Activated CD4-positive, alpha-beta memory T cell treated with anti-CD3 and anti-CD28 coated beads, Interleukin-2, amount 10 ng/mL, durations not matched to agents 7 days and 5 days (primary cell): Measurements from ENCODE around the gene LRRC72. TPM values are rescaled to one million over a fixed set of nuclear protein-coding genes. Genes with fewer than 3 reads are reported as not detected.
"Not testable (repeated sequence)": the region's sequence is repeated elsewhere in the genome, so short reads cannot be mapped to it uniquely, and the experiment has no call there.

Source experiments
- CTCF ChIA-PET: fragments of 350-600 bp; sonication (Branson Sonifier 250); formaldehyde crosslinking; loops from one replicate; lab custom pipeline; 2021; ENCODE audit warnings: antibody characterized with exemption, inconsistent platforms; lab: Charles Lee
- POLR2A ChIA-PET: fragments of 350-600 bp; sonication (Branson Sonifier 250); formaldehyde crosslinking; loops from one replicate; lab custom pipeline; 2021; ENCODE audit warnings: antibody characterized with exemption; lab: Charles Lee
- DNase-seq: peaks from one replicate; pipeline ENCODE4 v3.0.0-alpha.2; 2020
- H3K27ac Mint-ChIP-seq: one replicate; pipeline ENCODE4 v1.8.0; 2021; ENCODE audit warnings: mild to moderate bottlenecking, mixed read lengths
- H3K27me3 Mint-ChIP-seq: one replicate; pipeline ENCODE4 v1.8.0; 2021; ENCODE audit warnings: mixed read lengths
- H3K36me3 Mint-ChIP-seq: one replicate; pipeline ENCODE4 v1.8.0; 2021; ENCODE audit warnings: low read depth, mixed read lengths
- H3K4me1 Mint-ChIP-seq: one replicate; pipeline ENCODE4 v1.8.0; 2021; ENCODE audit warnings: mixed read lengths
- H3K4me3 Mint-ChIP-seq: one replicate; pipeline ENCODE4 v1.8.0; 2021; ENCODE audit warnings: mild to moderate bottlenecking, mixed read lengths
- H3K9me3 Mint-ChIP-seq: one replicate; pipeline ENCODE4 v1.8.0; 2021; ENCODE audit warnings: mixed read lengths
- total RNA-seq, 2 experiments: library from RNA; stranded (reverse); gene quantifications; one replicate each; pipeline ENCODE4 v1.2.3, GENCODE V29; 2021

The LRRC72 gene
- total RNA-seq, 2 experiments from 2014 or later: not detected

DNA sequence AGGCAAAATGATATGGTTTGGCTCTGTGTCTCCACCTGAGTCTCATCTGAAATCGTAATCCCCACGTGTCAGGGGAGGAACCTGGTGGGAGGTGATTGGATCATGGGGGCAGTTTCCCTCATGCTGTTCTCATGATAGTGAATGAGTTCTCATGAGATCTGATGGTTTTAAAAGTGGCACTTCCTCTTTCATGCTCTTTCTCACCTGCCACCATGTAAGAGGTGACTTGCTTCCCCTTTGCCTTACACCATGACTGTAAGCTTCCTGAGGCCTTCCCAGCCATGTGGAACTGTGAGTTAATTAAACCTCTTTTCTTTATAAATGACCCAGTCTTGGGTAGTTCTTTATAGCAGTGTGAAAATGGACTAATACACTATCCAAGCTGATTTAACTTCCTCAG is 13.9 kb downstream of the LRRC72 start:
- DNase-seq, H3K27me3 Mint-ChIP-seq, H3K4me3 Mint-ChIP-seq, H3K27ac Mint-ChIP-seq, H3K4me1 Mint-ChIP-seq, H3K36me3 Mint-ChIP-seq, POLR2A ChIA-PET, H3K9me3 Mint-ChIP-seq: not testable (repeated sequence)
- CTCF ChIA-PET: interaction anchor here (1.3 kb wide), 1 partner anchor 24 kb away, joined by 4 read pairs; no protein-coding TSS in a partner anchor

DNA sequence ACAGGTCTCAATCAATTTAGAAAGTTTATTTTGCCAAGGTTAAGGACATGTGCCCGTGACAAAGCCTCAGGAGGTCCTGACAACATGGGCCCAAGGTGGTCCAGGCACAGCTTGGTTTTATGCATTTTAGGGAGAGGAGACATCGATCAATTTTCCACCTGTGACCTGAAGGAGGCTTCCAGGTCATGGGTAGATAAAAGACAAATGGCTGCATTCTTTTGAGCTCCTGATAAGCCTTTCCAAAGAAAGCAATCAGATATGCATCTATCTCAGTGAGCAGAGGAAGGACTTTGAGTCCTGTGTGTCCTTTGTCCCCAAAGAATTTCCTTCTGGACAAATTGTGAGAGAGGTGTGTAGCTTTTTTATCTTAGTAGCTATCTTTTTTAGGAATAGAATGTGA is 15.8 kb downstream of the LRRC72 start:
- ChIA-PET CTCF (interaction anchor here (0.9 to 1.4 kb wide), 2 partner anchors 11 to 110 kb away, joined by 3 to 4 read pairs; no protein-coding TSS in a partner anchor), POLR2A (no interaction called here)
- Mint-ChIP-seq H3K9me3 (no peaks in the 10 kb centered on the region), H3K36me3 (no peaks in the 10 kb centered on the region), H3K27ac (no peak overlapping the region), H3K4me3 (no peak overlapping the region), H3K27me3 (no peaks in the 10 kb centered on the region), H3K4me1 (no peaks in the 10 kb centered on the region)
- no peak for DNase-seq

DNA sequence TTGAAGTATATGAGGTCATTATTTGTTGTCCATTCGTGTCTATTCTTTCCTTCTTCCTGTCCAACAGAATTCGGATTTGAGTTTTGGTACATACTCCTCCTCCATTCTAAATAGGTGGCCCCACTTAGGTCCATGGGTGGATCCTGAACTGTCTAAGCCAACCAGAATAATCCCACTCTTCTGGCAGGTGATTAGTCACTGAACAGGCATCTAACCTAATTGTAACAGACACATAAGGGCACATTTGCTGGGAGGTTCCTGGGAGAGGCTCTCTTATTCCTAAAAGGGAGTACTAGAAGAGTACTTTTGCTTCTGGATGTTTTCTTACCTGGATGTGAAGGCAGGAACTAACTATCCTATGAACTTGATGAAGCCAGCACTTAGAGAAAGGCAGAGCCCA is 16.8 kb downstream of the LRRC72 start:
- Mint-ChIP-seq H3K27me3 (no peaks in the 10 kb centered on the region), H3K4me1 (no peaks in the 10 kb centered on the region), H3K9me3 (no peaks in the 10 kb centered on the region), H3K27ac (no peak overlapping the region), H3K36me3 (no peaks in the 10 kb centered on the region), H3K4me3 (no peak overlapping the region)
- ChIA-PET POLR2A (no interaction called here), CTCF (interaction anchor here (1.4 to 1.5 kb wide), 2 partner anchors 21 to 111 kb away, joined by 4 to 6 read pairs; no protein-coding TSS in a partner anchor)
- no peak for DNase-seq

DNA sequence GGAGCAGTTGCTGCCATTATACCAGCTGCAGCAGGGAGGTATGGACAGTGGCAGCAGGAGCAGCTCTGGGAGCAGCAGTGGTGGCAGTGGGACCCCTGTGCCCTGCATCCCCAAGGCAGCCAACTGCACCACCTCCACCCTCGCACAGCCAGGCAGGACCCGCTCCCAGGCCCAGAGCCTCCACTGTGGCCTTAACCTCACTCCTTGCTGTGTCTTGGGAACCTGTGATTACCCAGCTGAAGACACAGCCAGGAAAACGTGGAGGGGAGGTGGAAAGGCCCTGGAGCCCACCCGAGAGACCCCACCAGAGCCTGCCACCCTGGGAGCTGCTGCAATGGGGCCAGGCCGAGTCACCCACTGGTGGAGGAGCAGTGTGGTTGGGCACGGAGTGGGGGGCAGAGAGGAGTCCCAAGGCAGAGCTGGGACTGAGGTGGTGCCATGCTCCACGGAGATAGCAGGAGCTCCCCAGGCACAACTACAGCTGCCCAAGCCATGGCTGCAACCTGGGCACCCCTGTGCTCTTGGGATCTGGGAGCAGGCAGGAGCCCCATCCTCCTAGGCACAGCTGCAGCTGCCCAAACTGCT is 20.4 kb downstream of the LRRC72 start:
- Mint-ChIP-seq H3K27me3 (peaks cover 4% of the 10 kb centered on the region), H3K27ac (no peak overlapping the region), H3K4me1 (no peaks in the 10 kb centered on the region), H3K36me3 (no peaks in the 10 kb centered on the region), H3K9me3 (no peaks in the 10 kb centered on the region), H3K4me3 (no peak overlapping the region)
- POLR2A ChIA-PET: no interaction called here
- no peak for DNase-seq
- CTCF ChIA-PET: no interaction called here

DNA sequence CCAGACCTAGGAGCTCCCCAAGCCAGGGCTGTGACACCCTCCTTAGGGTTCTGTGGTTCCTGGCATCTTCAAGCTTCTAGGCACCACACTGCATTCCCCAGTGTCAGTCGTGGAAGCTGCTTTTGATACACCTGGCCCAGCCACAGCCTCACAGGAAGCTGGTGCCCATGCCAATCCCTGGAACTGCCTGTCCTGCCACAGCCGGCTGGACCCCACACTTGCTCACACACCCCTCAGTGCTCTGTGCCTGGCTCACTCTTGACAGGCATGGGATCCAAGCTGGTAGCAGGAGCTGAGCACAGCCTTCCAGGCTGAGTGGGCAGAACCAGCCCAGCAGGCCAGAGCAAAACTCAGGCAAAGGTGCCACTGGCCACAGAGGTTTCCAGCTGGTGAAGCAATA is 21.8 kb downstream of the LRRC72 start:
- CTCF ChIA-PET: interaction anchor here (1.3 kb wide), 1 partner anchor 16 kb away, joined by 6 read pairs; no protein-coding TSS in a partner anchor
- H3K27ac Mint-ChIP-seq: no peak overlapping the region
- no peaks in the 10 kb centered on the region for H3K9me3 Mint-ChIP-seq
- peaks cover 10% of the 10 kb centered on the region for H3K27me3 Mint-ChIP-seq
- DNase-seq: no peak
- POLR2A ChIA-PET: no interaction called here
- no peaks in the 10 kb centered on the region for H3K4me1 Mint-ChIP-seq
- no peak overlapping the region for H3K4me3 Mint-ChIP-seq
- no peaks in the 10 kb centered on the region for H3K36me3 Mint-ChIP-seq

DNA sequence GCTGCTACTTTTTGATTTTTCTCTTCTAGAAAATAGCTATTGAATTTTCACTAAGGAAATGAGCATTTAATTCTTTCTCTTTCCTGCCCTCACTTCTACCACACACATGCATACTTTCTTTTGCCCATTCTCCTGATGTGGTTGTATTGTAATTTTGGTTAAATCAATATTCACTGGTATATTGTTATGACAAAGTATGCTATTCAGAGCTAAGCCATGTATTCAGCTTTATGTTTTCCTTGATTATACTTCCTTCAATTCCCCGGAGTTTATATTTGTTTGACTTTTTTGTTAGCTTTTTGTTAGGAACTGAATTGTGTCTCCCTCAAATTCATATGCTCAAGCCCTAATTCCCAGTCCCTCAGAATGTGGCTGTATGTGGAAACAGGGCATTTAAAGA is 24.0 kb downstream of the LRRC72 start:
- no peaks in the 10 kb centered on the region for H3K36me3 Mint-ChIP-seq

DNA sequence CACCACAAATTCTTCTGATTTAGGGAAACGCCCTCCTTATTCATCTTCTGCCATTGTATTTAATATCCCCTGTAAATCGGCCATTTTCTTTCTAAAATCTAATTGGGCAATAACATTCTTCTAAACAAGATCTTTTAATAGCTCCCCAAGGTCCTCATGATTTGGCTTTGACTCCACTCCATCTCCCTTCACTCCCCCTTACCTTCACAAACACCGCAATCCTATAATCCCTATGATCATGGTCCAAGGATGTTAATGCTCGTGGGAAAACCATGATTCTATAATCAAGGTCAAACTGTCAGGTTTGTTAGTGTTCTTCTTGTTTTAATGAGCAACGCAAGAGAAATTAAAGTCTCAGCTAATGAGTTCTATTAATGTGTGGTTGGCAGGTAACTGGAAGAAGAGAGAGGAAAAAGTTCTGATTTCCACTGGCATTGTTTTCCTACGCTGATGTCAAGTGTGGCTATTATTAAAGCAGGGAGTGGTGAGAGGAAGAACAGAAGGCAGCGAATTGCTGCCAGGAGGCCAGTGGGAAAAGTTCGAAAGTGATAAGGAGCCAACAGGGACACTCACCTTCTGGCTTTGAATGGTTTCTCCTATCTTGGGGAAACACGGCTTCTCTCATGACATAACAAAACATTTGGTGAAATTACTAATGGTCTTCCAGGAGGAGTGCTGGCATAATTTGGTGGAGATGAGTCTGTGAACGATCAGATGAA is 28.1 kb downstream of the LRRC72 start:
- Mint-ChIP-seq H3K9me3 (no peaks in the 10 kb centered on the region), H3K27ac (no peak overlapping the region), H3K27me3 (peaks cover 10% of the 10 kb centered on the region), H3K4me1 (no peaks in the 10 kb centered on the region), H3K4me3 (no peak overlapping the region), H3K36me3 (no peaks in the 10 kb centered on the region)
- DNase-seq: no peak
- POLR2A ChIA-PET: no interaction called here
- CTCF ChIA-PET: interaction anchor here (1.0 to 2.4 kb wide), 2 partner anchors 10 kb away, joined by 3 to 12 read pairs; no protein-coding TSS in a partner anchor

More for the DNA sequence above, 24.0 kb downstream of the LRRC72 start:
- Mint-ChIP-seq H3K4me1 (no peaks in the 10 kb centered on the region), H3K4me3 (no peak overlapping the region), H3K27ac (no peak overlapping the region), H3K27me3 (peaks cover 10% of the 10 kb centered on the region), H3K9me3 (no peaks in the 10 kb centered on the region)
- ChIA-PET CTCF (interaction anchor here (1.2 to 2.1 kb wide), 2 partner anchors 14 to 118 kb away, joined by 3 to 9 read pairs; no protein-coding TSS in a partner anchor), POLR2A (no interaction called here)
- no peak for DNase-seq

DNA sequence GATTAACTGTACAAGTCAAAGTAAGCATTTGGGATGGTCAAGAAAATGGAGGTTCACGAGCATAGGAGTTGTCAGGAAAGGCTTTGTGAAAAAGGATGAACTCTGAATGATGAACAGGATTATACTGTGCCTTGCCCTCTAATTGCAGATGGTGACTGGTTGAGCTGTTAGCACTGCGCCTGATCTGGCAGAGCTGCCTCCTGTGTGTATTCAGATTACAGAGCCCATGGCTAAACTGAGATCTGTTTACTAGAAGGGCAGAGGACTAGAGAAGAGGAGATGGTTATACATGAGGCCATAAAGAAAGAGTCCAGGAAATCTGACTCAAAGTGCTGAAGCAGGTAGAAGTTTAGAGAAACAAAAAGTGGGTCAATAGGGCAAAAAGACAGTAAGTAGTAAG is 29.7 kb downstream of the LRRC72 start:
- POLR2A ChIA-PET: no interaction called here
- no peaks in the 10 kb centered on the region for H3K9me3 Mint-ChIP-seq
- H3K36me3 Mint-ChIP-seq: no peaks in the 10 kb centered on the region
- no peak overlapping the region for H3K4me3 Mint-ChIP-seq
- CTCF ChIA-PET: interaction anchor here (1.0 kb wide), 1 partner anchor 9 kb away, joined by 4 read pairs; no protein-coding TSS in a partner anchor
- no peak overlapping the region for H3K27ac Mint-ChIP-seq
- H3K27me3 Mint-ChIP-seq: peaks cover 8% of the 10 kb centered on the region
- DNase-seq: no peak
- no peaks in the 10 kb centered on the region for H3K4me1 Mint-ChIP-seq

DNA sequence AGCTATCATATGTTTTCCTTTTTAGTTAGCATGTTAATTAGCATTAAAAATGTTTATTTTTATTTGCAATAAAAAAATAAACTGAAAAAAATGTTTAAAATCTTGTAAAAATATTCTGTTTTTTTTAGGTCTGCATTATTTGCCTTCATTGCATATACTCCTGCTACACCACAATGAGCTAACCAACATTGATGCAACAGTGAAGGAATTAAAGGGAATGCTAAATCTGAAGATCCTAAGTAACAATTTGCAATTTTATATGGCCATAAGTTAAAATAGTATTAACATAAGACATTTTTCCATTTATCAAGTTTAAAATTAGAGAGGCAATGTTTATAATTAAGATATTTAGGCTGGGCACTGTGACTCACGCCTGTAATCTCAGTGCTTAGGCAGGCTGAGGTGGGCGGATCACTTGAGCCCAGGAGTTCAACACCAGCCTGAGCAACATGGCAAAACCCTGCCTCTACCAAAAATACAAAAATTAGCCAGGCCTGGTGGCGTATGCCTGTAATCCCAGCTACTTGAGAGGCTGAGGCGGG is 32.2 kb downstream of the LRRC72 start:
- ChIA-PET CTCF (interaction anchor here (1.1 kb wide), 1 partner anchor 138 kb away, joined by 4 read pairs; no protein-coding TSS in a partner anchor), POLR2A (no interaction called here)
- no peaks in the 10 kb centered on the region for H3K36me3 Mint-ChIP-seq
- peaks cover 5% of the 10 kb centered on the region for H3K4me1 Mint-ChIP-seq
- no peak for DNase-seq
- no peak overlapping the region for H3K4me3 Mint-ChIP-seq
- H3K9me3 Mint-ChIP-seq: no peaks in the 10 kb centered on the region
- no peaks in the 10 kb centered on the region for H3K27me3 Mint-ChIP-seq
- no peak overlapping the region for H3K27ac Mint-ChIP-seq

DNA sequence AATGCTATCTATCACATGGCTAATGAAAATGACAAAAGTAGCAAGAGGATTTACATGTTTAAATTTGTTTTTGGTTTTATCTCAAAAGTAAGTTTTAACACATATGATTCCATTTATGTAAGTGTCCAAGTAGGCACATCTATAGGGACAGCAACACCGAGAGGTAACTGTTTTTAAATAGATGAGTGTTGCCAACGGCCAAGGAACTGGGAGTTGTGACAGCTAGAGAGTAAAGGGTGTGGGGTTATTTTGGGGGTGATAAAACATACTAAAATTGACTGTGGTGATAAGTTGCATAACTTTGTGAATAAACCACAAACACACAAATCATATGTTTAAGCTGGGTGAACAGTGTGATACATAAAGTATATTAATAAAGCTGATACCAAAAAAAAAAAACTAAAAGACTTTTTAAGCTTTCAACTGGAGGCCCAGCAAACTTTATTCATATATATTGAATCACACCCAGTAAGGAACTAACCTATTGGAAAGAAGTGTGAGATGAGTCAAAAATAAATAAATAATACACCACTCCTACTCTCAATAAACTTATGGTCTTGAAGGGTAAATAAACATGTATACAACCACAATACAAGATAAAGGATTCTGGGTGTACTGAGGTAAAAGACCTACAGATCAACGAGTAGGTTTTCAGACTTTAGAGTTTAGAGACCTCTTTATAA is 33.0 kb downstream of the LRRC72 start:
- no peaks in the 10 kb centered on the region for H3K36me3 Mint-ChIP-seq
- H3K4me3 Mint-ChIP-seq: no peak overlapping the region
- ChIA-PET CTCF (no interaction called here), POLR2A (no interaction called here)
- H3K27me3 Mint-ChIP-seq: no peaks in the 10 kb centered on the region
- no peak for DNase-seq
- H3K4me1 Mint-ChIP-seq: peaks cover 9% of the 10 kb centered on the region
- no peak overlapping the region for H3K27ac Mint-ChIP-seq
- H3K9me3 Mint-ChIP-seq: no peaks in the 10 kb centered on the region

DNA sequence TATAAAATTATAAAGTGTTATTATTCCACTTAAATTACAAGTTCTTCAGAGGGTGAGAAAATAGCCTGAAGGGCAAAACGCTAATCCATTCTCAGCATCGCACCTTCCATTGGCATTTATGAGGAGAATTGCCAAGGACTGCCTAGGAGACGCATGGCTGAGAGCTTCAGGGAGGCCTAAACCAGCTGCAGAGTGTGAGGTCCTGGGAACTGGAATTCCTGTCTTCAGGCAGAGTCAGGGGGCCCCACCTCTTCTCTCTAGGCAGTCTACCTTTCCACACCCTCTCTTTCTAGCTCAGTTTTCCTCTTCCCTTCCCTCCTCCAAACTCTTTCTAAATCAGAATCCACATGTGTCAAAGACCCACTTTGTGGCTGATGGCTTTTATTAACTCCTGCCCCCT is 35.3 kb downstream of the LRRC72 start:
- Mint-ChIP-seq H3K36me3 (no peaks in the 10 kb centered on the region), H3K27me3 (no peaks in the 10 kb centered on the region), H3K4me3 (no peak overlapping the region), H3K27ac (no peak overlapping the region), H3K9me3 (no peaks in the 10 kb centered on the region), H3K4me1 (peaks cover 13% of the 10 kb centered on the region)
- DNase-seq: no peak
- ChIA-PET CTCF (interaction anchor here (1.4 kb wide), 1 partner anchor 484 kb away, joined by 4 read pairs; no protein-coding TSS in a partner anchor), POLR2A (no interaction called here)

DNA sequence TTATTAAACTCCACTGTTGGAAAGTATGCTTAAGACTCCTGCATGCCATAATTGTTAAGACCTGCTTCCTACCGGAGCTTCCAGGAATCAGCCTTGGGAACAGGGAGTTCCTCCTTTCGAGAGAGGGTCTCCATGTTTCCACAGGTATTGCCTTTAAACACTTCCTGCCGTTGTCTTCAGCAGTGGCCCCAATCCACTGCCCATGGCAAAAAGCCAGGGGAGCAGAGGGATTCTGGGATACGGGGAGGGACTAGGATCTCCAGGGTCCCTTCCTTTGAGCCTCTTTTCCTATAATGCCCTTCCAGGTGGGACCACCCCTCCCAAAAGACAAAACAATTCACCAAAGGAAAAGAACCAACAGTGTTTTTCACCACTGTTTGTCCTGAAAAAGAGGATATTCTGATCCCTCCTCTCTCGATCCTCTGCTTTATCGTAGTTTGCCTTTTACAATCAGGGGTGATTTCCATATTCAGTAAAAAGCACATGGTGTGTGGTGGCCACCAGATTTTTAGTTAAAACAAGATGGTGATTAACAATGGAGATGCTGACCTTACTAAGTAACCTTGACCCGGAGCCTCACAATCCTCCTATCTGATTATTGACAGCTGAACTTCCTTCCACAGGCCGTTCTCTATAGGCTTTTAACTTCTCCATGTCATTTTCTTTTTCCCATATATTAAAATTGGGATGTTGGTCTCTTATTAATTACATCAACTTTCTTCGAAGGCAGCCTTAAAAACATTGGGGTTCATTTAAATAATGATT is 36.0 kb downstream of the LRRC72 start:
- H3K27ac Mint-ChIP-seq: no peak overlapping the region
- H3K36me3 Mint-ChIP-seq: no peaks in the 10 kb centered on the region
- peaks cover 13% of the 10 kb centered on the region for H3K4me1 Mint-ChIP-seq
- no peaks in the 10 kb centered on the region for H3K27me3 Mint-ChIP-seq
- H3K4me3 Mint-ChIP-seq: no peak overlapping the region
- H3K9me3 Mint-ChIP-seq: no peaks in the 10 kb centered on the region
- POLR2A ChIA-PET: no interaction called here
- no peak for DNase-seq
- CTCF ChIA-PET: interaction anchor here (1.4 kb wide), 1 partner anchor 485 kb away, joined by 4 read pairs; no protein-coding TSS in a partner anchor
